Measurements from ENCODE around the gene PPID. TPM values are rescaled to one million over a fixed set of nuclear protein-coding genes. Genes with fewer than 3 reads are reported as not detected.
"Not testable (repeated sequence)": the region's sequence is repeated elsewhere in the genome, so short reads cannot be mapped to it uniquely, and the experiment has no call there.

Gene PPID
- total RNA-seq, 1 donor from 2014 or later, result 12.0 TPM

DNA sequence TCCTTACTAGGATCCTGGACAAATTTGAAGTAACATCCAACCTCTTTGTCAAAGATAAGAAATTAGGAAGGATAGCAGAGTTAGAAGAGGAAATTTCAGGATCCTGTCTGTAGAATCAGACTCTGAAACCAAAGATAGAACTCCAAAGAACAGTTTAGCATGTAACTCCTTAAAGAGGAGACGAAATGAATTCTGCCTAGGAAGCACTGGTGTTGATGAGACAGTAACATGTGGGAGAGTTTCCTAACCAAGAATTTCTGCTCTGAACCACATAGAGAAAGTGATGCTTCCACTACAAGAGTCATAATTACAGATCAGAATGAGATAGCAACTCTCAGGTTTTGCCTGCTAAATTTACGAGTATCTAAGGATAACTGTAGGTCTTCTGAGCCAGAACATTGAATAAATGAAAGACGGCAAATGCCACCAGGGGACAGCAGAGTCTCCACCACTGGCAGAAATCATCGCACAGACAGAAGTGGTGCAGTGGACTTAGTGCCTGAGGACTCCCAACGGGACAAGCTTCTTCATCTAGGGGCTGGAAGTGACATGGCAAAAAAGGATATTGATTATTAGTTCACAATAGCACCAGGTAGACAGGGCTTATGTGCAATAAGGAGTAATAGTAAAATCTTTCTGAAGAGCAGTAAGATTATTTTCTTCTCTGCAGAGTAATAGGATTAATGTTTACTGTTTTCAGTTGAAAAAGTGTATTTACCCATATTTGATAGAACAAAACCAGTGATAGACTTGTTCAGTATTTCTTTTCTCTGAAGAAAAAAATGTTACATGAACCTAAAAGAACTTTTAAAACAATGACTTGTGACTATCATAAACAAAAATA is 6.7 kb upstream of the PPID start:
- peak; percentile 81 for ATAC-seq

DNA sequence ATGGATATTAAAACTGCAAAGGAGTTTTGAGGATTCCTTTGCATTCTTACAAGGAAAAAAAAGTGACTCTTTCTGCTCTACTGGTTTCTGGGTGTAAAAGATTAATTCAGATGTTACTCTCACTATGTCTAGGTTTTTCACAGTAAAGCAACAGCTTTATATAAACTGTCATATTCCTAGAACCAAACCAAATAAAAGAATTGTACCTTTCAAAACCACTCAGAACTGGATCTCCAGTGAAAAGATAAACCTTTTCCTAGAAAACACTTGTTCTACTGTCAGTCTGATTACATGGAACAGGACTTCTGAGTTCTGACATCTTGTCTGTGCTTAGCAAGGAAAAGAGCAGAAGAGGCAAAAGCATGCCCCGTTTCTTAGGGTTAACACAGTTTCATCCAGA is 5.0 kb upstream of the PPID start:
- ATAC-seq, result no peak

DNA sequence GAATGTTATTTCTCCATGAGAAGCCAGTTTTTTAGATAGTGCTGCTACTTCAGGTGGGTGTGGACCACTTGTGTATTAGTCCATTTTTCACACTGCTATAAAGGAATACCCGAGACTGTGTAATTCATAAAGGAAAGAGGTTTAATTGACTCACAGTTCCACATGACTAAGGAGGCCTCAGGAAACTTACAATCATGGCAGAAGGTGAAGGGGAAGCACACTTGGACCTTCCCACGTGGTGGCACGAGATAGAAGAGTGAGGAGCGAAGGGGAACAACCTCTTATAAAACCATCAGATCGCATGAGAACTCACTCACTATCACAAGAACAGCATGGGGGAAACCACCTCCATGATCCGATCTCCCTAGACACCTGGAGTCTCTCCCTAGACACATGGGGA is 3.4 kb upstream of the PPID start:
- no peak for ATAC-seq

- ATAC-seq, result no peak
Observed at GRCh38 chr4:158724637-158725036, 1.4 kb upstream of the PPID start.

DNA sequence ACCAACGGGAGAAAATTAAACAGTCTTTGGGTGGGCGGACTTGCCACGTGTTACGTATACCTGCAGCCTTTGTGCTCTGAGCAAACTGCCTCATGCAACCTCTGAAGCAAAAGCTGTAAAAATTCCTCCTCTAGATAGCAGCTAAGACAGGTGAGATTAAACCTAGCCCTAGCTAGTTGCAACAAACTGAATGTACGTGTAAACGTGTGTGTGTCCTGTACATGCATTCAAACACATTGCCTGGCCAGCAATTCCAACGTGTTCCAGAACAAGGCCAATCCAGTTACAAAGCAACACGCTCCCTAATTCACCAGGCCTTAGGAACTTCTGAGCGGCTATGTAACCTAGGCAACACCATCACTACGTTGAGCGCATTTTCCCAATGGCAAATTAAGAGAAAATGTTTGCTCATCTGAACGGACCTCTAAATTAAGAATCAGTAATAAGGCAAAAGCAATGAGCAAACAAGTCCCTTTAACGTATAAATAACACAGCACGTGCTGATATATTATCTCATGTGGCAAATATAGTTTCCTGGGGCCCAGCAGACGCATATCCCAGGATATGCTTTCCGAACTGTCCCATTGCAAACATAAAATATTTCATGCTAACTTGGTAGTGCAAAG is 792 bp downstream of the PPID start:
- no peak for ATAC-seq

- no peak for ATAC-seq
Observed at GRCh38 chr4:158721680-158722079, 1.5 kb downstream of the PPID start.

- ATAC-seq, result no peak
Observed at GRCh38 chr4:158715802-158716201, 7.4 kb downstream of the PPID start.

GRCh38 chr4:158714937-158715336 is 8.3 kb downstream of the PPID start:
- no peak for ATAC-seq

- ATAC-seq, result not testable (repeated sequence)
Observed at GRCh38 chr4:158712622-158713021, 10.6 kb downstream of the PPID start.

DNA sequence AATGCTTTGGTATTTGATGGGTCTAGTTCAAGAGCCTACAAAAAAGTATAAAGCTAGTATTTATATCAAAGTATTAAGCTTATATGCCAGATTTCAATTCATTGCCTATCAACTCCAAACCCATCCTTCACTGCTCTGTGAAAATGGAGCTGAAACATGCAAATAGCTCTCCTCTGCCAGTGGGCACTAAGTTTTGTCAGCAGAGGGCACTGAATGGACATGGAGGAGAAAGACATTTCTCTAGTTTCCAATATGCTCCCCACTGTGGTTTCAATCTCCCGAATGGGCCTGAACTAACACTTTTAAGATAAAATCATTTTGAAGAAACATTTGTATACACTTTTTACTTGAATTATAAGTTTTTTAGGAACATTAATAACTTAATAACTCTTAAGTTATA is 12.4 kb downstream of the PPID start:
- ATAC-seq, result no peak

GRCh38 chr4:158704274-158704673 is 18.9 kb downstream of the PPID start:
- ATAC-seq, result no peak

GRCh38 chr4:158688813-158689212 is 34.4 kb downstream of the PPID start:
- no peak for ATAC-seq

- ATAC-seq, result no peak
Observed at GRCh38 chr4:158682066-158682465, 41.1 kb downstream of the PPID start.

DNA sequence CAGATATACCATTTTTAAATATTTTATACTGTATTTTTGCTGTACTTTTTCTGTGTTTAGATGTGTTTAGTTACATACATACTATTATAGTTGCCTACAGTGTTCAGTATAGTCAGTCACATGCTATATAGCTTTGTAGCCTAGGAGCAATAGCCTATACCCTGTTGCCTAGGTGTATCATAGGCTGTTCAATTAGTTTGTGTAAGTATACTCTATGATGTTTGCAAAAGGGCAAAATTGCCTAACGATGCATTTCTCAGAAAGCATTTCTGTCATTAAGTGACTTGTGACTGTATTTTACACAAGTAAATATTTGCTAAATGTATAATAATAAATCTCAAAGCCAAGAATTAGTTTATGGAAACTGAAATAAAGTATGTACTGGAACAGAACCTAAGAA is 41.6 kb downstream of the PPID start:
- no peak for ATAC-seq

- ATAC-seq, result no peak
Observed at GRCh38 chr4:158678767-158679166, 44.4 kb downstream of the PPID start.

DNA sequence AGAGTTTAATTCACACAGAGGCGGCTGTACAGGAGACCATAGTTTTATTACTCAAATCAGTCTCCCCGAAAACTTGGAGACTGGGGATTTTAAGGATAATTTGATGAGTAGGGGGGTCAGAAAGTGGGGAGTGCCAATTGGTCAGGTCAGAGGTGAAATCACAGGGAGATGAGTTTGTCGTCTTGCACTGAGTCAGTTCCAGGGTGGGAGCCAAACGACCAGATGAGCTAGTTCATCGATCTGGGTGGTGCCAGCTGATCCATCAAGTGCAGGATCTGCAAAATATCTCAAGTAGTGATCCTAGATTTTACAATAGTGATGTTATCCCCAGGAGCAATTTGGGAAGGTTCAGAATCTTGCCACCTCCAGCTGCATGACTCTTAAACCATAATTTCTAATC is 47.1 kb downstream of the PPID start:
- ATAC-seq, result no peak

- no peak for ATAC-seq
Observed at GRCh38 chr4:158673633-158674032, 49.6 kb downstream of the PPID start.

GRCh38 chr4:158671915-158672806 is 51.0 kb downstream of the PPID start, which contains the start of gene ETFDH:
ETFDH (plus strand) TSS chr4:158672296; CDS start chr4:158672457, 161 bp downstream.
- peak; percentile 98 for ATAC-seq

DNA sequence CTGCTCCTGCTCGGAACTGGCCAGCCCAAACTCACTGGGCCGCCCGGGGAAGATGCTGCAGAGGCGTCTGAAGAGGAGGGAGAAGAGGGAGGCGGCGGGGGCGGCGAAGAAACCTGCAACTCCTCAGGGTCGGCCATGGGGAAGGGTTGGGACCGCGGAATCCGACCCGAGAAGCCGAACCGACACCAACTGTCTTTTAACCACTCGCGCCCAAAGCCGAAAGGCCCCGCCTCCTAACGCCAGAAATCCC is 51.6 kb downstream of the PPID start, which contains the start of gene C4orf46:
TSS of gene C4orf46 (minus strand) at position 223 of the 250 bp plus-strand sequence. CDS start at position 137, 86 bp downstream.
- no peak for ATAC-seq

GRCh38 chr4:158670975-158671664 is 52.1 kb downstream of the PPID start:
- peak; percentile 2 for ATAC-seq

GRCh38 chr4:158669310-158669709 is 53.9 kb downstream of the PPID start:
- ATAC-seq, result no peak

DNA sequence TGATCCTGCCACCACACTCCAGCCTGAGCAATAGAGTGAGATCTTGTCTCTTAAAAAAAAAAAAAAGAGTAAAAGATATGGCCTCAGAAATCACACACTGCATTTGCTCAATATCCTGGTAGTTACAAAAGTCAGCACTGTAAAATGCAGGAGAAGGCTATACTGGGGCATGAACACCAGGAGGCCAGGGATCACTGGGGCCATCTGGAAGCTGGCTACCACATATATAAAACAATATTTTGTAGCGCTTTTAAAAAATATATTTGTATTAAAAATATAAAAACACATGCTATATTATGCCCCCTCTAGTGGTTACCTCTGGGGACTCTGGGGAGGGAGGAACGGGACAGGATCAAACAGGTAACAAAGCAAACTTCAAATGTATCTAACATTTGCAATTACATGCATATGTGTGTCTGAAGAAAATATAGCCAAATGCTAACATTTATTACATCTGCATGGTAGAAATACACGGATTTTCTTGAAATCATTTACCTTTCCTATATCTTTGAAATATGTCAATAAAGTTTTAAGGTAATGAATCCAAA is 55.5 kb downstream of the PPID start:
- ATAC-seq, result no peak

Data from esophagus mucosa (tissue), 1 donor.